Mammary epithelial cell (primary cell): ENCODE data around the gene ADAMTS17.

ENCODE experiments used
- EZH2 ChIP-seq: IDR thresholded peaks from 2 replicates; pipeline ENCODE4 v1.6.1; 2012; ENCODE audit warnings: low read length, inconsistent platforms, borderline replicate concordance
- TF ChIP-seq, protein P1 (sequence below), 2 donors: IDR thresholded peaks in 1 of 2; conservative IDR thresholded peaks in 1 of 2; 2 replicates each; pipeline ENCODE4 v1.5.1; 2011 to 2012; ENCODE audit warnings: inconsistent platforms in 2 of 2, low read length in 2 of 2, mild to moderate bottlenecking in 2 of 2, control low read depth in 1 of 2, low read depth in 1 of 2; ENCODE audit not compliant: insufficient read depth in 1 of 2; ENCODE audit errors: extremely low read depth in 1 of 2

DNA sequence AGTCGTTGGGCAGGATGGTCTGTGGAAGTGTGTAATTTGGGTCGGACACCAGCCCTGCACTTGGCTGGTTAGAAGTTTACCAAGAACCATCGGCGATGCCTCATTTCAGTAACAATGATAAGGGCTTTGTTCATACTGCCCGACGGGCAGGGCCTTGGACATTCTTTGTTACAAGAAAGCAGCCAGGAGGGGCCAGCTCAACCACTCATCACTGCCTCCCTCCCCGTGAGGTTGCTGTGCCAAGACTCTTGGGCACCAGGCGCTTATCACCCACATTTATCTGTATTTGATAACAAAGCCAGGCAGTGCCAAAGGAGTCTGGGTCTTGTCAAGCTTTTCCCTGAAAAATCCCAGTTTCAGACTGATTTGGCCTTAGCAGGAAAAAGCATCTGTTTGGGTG is 235.0 kb downstream of the ADAMTS17 start:
- TF ChIP-seq, protein P1, sequence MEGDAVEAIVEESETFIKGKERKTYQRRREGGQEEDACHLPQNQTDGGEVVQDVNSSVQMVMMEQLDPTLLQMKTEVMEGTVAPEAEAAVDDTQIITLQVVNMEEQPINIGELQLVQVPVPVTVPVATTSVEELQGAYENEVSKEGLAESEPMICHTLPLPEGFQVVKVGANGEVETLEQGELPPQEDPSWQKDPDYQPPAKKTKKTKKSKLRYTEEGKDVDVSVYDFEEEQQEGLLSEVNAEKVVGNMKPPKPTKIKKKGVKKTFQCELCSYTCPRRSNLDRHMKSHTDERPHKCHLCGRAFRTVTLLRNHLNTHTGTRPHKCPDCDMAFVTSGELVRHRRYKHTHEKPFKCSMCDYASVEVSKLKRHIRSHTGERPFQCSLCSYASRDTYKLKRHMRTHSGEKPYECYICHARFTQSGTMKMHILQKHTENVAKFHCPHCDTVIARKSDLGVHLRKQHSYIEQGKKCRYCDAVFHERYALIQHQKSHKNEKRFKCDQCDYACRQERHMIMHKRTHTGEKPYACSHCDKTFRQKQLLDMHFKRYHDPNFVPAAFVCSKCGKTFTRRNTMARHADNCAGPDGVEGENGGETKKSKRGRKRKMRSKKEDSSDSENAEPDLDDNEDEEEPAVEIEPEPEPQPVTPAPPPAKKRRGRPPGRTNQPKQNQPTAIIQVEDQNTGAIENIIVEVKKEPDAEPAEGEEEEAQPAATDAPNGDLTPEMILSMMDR (conservative IDR thresholded peaks at IDR 0.05 in 1 of 2, IDR thresholded peaks at IDR 0.05 in 1 of 2; ENCODE audit: extremely low read depth in 1 of 2, insufficient read depth in 1 of 2, low read depth in 1 of 2, low read length in 2 of 2): no peak
- TF ChIP-seq EZH2: no peak
